Common myeloid progenitor, CD34-positive (primary cell): ENCODE results near the gene CR1L.

Experiments
- CTCF ChIA-PET: fragments of 350-600 bp; sonication (Branson Sonifier 250); formaldehyde crosslinking; loops from one replicate; lab custom pipeline; 2021; ENCODE audit warnings: antibody characterized with exemption; lab: Charles Lee
- POLR2A ChIA-PET: fragments of 350-600 bp; sonication (Branson Sonifier 250); formaldehyde crosslinking; loops from one replicate; lab custom pipeline; 2021; ENCODE audit warnings: antibody characterized with exemption; lab: Charles Lee
- DNase-seq, 3 donors: peaks; one replicate each; pipeline versions ENCODE4 v3.0.0 to v3.0.0-alpha.2; 2013
- H3K27ac ChIP-seq, 2 experiments: 1 replicate in 1 of 2; 2 replicates in 1 of 2; pipeline ENCODE4 v1.7.0; 2013; ENCODE audit warnings: inconsistent platforms in 2 of 2, low read length in 2 of 2, mild to moderate bottlenecking in 2 of 2, low read depth in 1 of 2, moderate library complexity in 1 of 2; ENCODE audit not compliant: severe bottlenecking in 2 of 2, insufficient read depth in 1 of 2, poor library complexity in 1 of 2
- H3K27me3 ChIP-seq, 5 experiments: replicated peaks in 2 of 5; 1 replicate in 3 of 5; 2 replicates in 2 of 5; pipeline versions ENCODE4 v1.6.1 to v1.7.0; 2013; ENCODE audit warnings: low read length in 4 of 5, mild to moderate bottlenecking in 2 of 5, moderate library complexity in 2 of 5, inconsistent platforms in 1 of 5; ENCODE audit not compliant: insufficient read depth in 5 of 5, control insufficient read depth in 4 of 5
- H3K36me3 ChIP-seq, 4 experiments: 1 replicate in 2 of 4; 2 replicates in 2 of 4; pipeline versions ENCODE4 v1.6.1 to v1.7.0; 2013; ENCODE audit warnings: low read length in 3 of 4, control low read depth in 1 of 4, mild to moderate bottlenecking in 1 of 4; ENCODE audit not compliant: control insufficient read depth in 4 of 4, insufficient read depth in 4 of 4
- H3K4me1 ChIP-seq, 4 experiments: 1 replicate in 3 of 4; 2 replicates in 1 of 4; pipeline versions ENCODE4 v1.6.1 to v1.7.1; 2013; ENCODE audit warnings: low read length in 3 of 4, mild to moderate bottlenecking in 3 of 4, control low read depth in 1 of 4, inconsistent platforms in 1 of 4, moderate library complexity in 1 of 4; ENCODE audit not compliant: control insufficient read depth in 4 of 4, insufficient read depth in 4 of 4; ENCODE audit errors: control extremely low read depth in 1 of 4
- H3K4me3 ChIP-seq, 7 experiments: 1 replicate in 4 of 7; 2 replicates in 3 of 7; pipeline versions ENCODE4 v1.5.1 to v1.7.0; 2013; ENCODE audit warnings: mild to moderate bottlenecking in 7 of 7, low read length in 6 of 7, moderate library complexity in 6 of 7, inconsistent platforms in 2 of 7, low read depth in 2 of 7, control low read depth in 1 of 7; ENCODE audit not compliant: insufficient read depth in 4 of 7, control insufficient read depth in 1 of 7; ENCODE audit errors: extremely low read depth in 1 of 7
- H3K9me3 ChIP-seq, 5 experiments: 1 replicate in 4 of 5; 2 replicates in 1 of 5; pipeline versions ENCODE4 v1.6.1 to v1.7.1; 2013; ENCODE audit warnings: low read length in 4 of 5, mild to moderate bottlenecking in 2 of 5, inconsistent platforms in 1 of 5, low read depth in 1 of 5, moderate library complexity in 1 of 5; ENCODE audit not compliant: control insufficient read depth in 4 of 5, insufficient read depth in 2 of 5; ENCODE audit errors: control extremely low read depth in 1 of 5
- WGBS: methylation state at CpG from one replicate; pipeline ENCODE4 v1.1.5; 2013; ENCODE audit not compliant: insufficient coverage; 5-methylcytosine and 5-hydroxymethylcytosine counted together

The CR1L gene

DNA sequence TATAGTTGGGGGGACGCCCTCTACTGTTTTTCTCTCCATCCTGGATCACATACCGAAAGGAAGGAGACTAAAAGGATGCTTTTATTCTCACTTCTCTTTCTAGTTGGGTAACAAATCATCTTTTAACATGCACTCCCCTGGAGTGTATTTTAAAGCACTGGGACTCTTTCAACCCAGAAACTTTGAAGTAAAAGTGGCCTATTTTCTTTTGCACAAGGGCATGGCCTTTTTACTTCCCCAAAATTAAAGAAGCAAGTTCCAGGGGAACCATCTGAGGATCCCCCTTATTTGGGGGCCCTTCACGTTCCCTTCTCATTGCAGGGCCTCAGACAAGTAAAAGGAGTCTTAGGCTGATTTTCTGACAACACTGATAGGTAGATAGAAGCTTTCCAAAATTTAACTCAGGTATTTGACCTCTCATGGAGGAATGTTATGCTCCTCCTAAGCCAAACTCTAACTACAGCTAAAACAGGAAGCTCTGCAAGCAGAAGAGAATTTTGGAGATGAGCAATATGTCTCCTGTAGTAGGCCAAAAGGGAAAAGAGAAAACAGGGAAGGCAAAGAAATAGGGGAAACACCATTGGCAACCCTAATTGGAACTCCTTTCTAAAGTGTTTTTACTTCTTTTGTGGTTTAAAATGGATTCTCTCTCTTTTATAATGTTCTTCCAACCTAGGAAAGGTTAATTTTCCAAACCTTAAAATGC lies 98.1 kb downstream of the CR1L start:
- no peak for DNase-seq
- Histone ChIP-seq H3K4me3 (no peak overlapping the region), H3K27me3 (no peaks in the 10 kb centered on the region), H3K9me3 (peaks cover 0 to 2% (median 0%) of the 10 kb centered on the region in 5 experiments), H3K4me1 (peaks cover 0 to 5% (median 0%) of the 10 kb centered on the region in 4 experiments), H3K27ac (no peak overlapping the region), H3K36me3 (no peaks in the 10 kb centered on the region)
- POLR2A ChIA-PET: no interaction called here
- 100% methylated on average over 2 of the region's 3 CpGs for WGBS
- CTCF ChIA-PET: no interaction called here

DNA sequence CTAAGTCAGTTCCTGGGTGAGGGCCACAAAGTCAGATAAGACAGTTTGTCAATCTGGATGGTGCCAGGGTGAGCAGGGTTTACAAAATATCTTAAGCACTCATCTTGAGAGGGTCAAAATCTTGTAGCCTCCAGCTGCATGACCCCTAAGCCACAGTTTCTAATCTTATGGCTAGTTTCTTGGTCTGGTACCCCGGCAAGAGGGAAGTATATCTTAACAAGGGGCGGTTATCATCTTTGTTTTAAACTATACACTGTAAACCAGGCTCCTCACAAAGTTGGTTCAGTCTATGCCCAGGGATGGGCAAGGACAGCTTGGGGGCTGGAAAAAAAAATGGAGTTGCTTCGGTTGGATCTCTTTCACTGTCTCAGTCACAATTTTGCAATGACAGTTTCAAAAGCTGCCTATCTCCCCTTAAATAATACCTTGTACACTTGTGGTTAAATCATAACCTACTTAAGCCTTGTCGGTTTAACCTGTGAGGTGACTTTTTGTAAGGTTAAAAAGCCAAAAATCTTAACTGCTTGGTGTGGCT lies 99.1 kb downstream of the CR1L start:
- WGBS: 100% methylated on average over 1 of the region's 4 CpGs
- no peak for DNase-seq
- CTCF ChIA-PET: no interaction called here

DNA sequence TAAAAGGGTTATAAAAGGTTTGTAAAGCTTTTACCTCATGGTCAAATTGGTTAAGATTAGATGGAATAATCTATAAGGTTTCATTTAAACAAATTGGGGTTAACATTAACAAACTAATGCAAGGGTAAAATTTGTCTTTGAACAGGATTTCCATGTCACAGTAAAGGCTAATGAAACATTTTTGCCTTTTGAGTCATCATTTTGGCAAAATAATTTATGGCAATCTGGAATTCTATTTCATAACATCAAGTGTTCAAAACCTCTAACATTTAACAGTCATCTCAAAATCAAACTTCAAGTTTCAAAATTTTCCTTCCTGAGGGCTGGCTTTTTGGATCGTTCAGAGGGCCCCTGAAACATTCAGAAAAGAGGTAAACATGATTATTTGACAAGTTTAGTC lies 100.4 kb downstream of the CR1L start:
- ChIA-PET POLR2A (no interaction called here), CTCF (no interaction called here)
- no CpG with 5 or more reads among the region's 1 CpG for WGBS
- H3K36me3 ChIP-seq: no peaks in the 10 kb centered on the region
- H3K9me3 ChIP-seq: peaks cover 0 to 2% (median 0%) of the 10 kb centered on the region in 5 experiments
- peaks cover 0 to 10% (median 5%) of the 10 kb centered on the region in 4 experiments for H3K4me1 ChIP-seq
- no peak overlapping the region for H3K4me3 ChIP-seq
- no peak overlapping the region for H3K27ac ChIP-seq
- no peaks in the 10 kb centered on the region for H3K27me3 ChIP-seq
- no peak for DNase-seq

More for the DNA sequence above, 99.1 kb downstream of the CR1L start:
- Histone ChIP-seq H3K9me3 (peaks cover 0 to 2% (median 0%) of the 10 kb centered on the region in 5 experiments), H3K27ac (no peak overlapping the region), H3K27me3 (no peaks in the 10 kb centered on the region), H3K4me1 (peaks cover 0 to 10% (median 1%) of the 10 kb centered on the region in 4 experiments), H3K36me3 (no peaks in the 10 kb centered on the region), H3K4me3 (no peak overlapping the region)
- POLR2A ChIA-PET: no interaction called here

DNA sequence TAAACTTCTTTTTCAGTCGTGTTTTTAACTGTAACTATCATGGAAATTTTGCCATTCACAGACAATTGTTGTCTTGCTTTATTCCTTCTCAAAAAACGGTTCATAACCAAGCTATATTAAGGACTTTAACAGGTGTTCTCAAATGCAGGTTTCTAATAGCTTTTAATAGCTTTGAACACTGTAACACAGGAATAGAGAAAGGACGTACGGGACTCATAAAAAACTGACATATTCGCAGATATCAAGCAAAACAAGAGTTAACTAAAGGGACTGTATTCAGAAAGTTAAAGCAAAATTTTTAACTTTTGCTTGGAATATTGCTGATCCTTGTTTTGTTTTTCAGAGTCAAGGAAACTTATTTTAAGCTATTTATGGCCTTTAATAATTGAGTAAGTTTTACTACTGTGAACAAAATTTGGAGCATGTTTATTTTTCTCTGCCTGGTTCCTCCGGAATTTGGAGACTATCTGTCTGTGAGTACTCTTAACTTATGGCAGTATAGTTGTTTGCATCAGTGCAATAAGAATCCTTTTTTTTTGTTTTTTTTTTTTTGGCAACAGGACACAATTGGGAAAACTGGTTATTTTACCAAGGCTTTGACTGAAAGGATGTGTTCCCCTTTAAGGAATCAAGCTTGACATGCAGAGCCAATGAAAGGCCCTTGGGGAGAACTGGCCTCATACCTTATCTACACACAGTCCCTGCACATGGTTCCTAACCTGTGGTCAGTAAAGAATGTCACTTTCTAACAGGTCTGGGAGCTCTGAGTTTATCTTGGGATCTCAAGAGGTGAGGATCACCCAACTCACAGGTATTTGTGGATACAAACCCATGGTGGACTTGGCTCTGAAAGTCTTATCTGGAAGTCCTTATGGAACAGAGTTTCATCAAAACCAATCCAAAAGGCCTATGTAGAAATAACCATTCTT lies 101.2 kb downstream of the CR1L start:
- Histone ChIP-seq H3K9me3 (peaks cover 0 to 2% (median 0%) of the 10 kb centered on the region in 5 experiments), H3K4me3 (no peak overlapping the region), H3K4me1 (peaks cover under 1 to 17% (median 7%) of the 10 kb centered on the region in 4 experiments), H3K27ac (no peak overlapping the region), H3K36me3 (no peaks in the 10 kb centered on the region), H3K27me3 (no peaks in the 10 kb centered on the region)
- POLR2A ChIA-PET: no interaction called here
- peak in 1 of 3 donors; percentile 28 for DNase-seq
- WGBS: 90% methylated on average over 2 of the region's 6 CpGs
- CTCF ChIA-PET: no interaction called here

DNA sequence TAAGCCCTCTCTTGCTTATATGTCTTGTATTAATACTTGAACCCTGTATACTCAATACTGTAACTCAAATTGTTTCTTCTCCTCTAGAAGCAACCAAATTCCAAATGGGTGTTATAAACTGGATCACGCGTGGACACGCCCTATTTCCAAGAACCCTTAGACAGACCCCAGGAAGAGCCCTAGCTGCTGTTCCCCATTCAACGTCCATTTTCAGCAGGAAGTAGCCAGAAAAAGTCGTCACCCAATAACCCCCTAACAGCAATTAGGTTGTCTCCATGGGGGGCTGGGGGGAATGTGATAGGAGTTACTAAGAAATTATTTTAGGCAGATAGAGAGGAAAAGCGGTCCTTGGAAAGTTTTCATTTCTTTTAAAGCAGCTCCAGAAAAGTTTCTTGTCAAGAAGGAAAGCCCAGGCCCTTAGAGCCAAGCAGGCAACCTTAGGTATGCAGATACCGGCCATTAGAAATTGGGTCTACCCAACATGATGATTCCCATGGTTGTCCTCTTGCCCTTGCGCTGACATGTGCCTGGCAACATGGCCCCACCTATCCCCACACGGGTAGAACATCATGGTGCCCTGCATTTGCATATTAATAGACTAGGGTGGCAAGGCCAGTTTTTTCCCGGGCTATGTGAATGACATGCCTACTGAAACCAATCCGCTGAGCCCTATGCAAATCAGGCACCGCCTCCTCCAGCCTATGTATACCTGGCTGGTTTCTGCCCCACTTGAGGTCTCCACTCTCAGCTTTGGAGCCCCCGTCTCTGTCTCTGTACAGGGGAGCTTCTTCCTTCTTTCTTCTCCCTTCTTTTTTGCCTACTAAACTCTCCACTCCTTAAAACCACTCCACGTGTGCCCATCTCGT lies 102.9 kb downstream of the CR1L start:
- H3K36me3 ChIP-seq: no peaks in the 10 kb centered on the region
- no peaks in the 10 kb centered on the region for H3K27me3 ChIP-seq
- ChIA-PET POLR2A (interaction anchor here (0.6 kb wide), 1 partner anchor 49 kb away, joined by 6 read pairs; no protein-coding TSS in a partner anchor), CTCF (interaction anchor here (1.4 kb wide), 1 partner anchor 10 kb away, joined by 4 read pairs; no protein-coding TSS in a partner anchor)
- 97% methylated on average over 13 of the region's 15 CpGs for WGBS
- no peak overlapping the region for H3K4me3 ChIP-seq
- DNase-seq: no peak
- H3K4me1 ChIP-seq: peaks cover 2 to 24% (median 12%) of the 10 kb centered on the region in 4 experiments
- H3K27ac ChIP-seq: no peak overlapping the region
- no peaks in the 10 kb centered on the region for H3K9me3 ChIP-seq

DNA sequence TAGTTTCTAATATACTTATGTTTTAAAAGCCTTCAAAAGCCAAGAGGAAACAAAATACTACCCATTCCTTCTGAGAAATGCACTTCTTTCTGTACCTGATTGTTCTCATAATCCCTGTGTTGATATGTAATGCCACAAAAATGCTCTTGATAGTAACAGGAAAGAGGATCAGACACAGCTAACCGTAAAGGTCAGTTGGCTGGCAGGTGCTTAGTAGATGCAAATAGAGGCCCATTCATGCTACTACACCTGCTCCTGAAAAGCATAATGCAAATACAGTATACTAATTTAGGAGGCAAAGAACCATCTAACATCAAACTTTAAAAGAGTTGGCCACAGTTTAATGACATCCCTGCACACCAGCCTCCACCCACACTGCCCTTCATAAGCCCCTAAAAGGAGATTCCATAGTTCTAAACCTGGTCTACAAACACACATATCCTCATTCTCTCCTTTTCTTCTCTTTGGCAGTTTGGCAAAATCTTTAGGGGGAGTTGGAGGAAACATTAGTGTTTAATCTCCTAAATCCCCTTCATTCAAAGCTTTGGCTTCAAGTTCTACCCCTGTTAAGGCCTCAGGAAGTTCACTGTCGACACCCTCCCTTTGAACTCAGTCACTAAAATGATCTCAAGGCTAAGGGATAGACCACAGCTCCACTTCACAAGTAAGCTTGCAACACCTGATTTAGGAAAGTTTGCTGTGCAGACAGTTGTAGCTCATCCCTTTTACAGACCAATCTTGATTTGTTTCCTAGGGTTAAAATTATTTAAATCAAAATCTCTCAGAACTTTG lies 104.0 kb downstream of the CR1L start:
- CTCF ChIA-PET: interaction anchor here (1.4 kb wide), 1 partner anchor 11 kb away, joined by 4 read pairs; no protein-coding TSS in a partner anchor
- no peak for DNase-seq

More for the DNA sequence above, 104.0 kb downstream of the CR1L start:
- POLR2A ChIA-PET: no interaction called here
- Histone ChIP-seq H3K27ac (no peak overlapping the region), H3K36me3 (no peaks in the 10 kb centered on the region), H3K4me1 (peaks cover 5 to 35% (median 20%) of the 10 kb centered on the region in 4 experiments), H3K27me3 (no peaks in the 10 kb centered on the region), H3K9me3 (no peaks in the 10 kb centered on the region), H3K4me3 (no peak overlapping the region)
- no CpG with 5 or more reads among the region's 2 CpGs for WGBS
